HG03457 (cell line): ENCODE results near the gene CMPK2.

Experiments used
- ATAC-seq: cut with Tn5 transposase; IDR thresholded peaks from one replicate; pipeline ENCODE4 v1.9.1; 2021; ENCODE audit warnings: moderate number of reproducible peaks; ENCODE audit not compliant: unreplicated experiment

CMPK2 gene

DNA sequence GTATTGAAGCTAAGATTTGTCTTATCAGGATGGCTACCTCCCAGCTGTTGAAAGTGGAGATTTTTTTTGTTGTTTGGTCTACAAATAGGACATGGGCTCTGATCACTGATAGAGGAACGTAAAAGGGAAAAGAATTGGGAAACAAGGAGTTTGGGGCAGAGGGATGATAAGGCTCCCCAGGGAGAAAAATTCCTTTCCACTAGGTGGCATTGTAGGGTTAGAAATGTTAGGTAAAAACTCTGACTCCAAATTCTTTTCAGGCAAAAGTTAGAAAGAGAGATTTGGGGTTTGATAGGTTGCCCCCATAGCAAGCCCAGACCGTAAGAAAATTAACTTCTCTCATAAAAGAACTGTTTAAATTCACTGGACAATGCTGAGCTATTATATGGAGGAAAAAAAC is 19.8 kb downstream of the CMPK2 start:
- ATAC-seq, result no peak

DNA sequence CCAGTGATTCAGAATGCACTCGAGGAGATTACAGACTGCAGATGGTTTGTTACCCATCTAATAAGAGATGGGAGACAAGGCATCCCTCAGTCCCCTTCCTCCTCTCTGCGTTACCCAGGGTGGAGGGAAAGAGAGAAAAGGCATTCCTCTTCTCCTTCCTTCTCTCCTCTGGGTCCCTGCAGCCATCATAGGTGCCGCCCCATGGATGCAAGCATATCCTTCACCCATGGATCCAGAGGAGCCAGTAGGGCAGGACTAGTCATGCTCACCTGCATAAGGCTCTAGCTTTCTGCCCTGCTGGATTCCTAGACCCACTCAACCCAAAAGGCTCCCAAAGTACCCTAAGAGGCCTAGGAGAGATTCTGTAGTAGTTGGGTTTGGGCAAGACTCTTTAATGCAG is 20.4 kb downstream of the CMPK2 start:
- ATAC-seq, result no peak

DNA sequence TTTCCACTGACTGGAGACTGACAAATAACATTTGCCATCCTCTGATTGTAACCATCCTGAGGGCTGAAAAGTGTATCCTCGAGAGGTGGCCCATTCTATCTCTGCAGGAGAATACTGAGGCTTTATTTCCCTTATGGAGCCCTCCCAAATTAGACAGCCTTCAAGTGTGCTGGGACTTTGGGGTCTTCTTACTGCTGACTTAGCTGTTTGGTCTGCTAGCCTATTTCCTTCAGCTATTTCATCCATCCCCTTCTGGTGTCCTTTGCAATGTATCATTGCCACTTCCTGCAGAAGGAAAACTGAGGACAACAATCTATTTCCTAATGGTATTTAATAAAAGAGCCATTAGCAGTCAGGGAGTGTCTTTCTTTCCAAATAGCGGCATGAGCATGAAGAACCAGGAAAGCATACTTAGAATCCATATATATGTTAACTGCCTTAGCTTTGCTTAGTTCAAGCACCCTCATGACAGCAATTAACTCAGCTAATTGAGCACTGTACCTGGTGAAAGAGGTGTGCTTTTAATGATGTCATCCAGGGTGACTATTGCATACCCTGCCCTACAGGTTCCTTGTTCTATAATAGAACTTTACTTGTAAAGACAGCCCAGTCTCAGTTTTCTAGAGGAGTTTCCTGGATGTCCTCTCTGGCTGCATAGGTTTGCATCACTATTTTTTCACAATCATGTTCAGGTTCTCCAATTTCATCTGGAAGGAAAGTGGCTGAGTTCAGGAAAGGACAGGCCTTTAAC is 24.0 kb downstream of the CMPK2 start:
- no peak for ATAC-seq

DNA sequence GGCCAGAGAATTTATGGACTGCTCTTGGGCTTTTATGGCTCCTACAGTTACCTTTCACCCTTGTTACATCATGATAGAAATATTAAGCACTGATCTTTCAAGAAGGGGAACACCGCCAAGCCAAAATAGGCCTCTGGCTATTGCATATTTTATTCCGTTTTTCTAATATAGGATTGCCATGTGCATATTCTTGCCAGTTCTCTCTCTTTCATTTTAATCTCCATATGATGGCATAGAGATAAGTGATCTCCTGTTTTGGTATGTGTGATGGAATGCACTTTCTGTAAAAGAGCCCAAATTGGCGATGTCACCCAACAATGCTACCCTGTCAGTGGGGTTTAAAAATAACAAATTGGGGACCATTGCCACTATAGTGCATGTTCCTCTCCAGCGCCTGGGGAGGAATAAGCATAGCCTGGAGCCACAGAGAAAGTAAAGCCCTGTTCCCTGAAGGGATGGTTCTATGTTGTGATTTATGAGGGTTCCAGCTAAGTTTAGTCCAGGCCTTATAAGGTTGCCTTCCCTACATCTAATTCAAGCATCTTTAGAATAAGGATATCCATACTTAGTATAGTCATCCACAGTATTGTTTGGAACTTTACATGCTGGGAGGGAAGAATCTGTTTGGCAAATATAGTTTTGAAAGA is 26.9 kb downstream of the CMPK2 start:
- no peak for ATAC-seq

DNA sequence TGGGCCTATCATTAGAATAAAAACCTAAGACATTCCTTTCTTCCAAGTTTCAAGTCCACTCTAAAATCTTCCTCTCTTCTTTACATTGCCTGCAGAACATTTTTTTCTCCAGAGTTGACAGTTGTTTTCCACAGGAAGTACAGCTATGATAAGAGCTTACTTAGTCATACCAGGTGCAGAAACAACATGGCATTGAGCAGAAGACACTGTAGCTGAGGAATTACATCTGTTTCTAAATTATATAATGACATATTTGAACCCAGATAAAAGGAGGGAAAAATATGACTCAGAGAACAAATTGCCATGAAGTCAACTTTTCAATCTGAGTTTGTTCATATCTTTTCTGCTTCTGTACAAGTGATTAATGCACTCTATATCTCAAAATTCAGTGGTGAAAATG is 30.2 kb downstream of the CMPK2 start:
- no peak for ATAC-seq

DNA sequence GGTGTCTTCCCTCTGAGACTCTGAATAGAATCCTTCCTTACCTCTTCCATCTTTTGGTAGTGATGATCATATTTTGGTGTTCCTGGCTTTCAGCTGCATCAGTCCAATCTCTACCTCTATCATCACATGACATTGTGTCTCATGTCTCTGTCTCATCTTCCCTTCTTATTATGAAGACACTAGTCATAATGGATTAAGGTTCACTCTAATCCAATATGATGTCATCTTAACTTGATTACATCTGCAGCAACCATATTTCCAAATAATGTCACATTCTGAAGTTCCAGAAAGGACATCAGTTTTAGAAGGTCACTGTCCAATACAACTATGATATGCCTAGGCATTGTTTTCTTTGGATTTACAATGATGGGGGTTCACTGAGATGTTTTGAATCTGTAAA is 31.5 kb downstream of the CMPK2 start:
- no peak for ATAC-seq

DNA sequence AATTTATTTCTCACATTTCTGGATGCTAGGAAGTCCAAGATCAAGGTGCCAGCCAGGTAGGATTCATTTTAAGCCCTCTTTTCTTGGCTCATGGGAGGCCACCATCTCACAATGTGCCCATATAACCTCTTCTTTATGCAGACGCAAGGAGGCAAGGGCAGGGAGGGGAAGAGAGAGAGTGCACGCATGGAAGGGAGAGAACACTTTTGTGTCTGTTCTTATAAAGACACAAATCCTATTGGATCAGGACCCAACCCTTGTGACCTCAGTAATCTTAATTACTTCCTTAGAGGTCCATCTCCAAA is 32.5 kb downstream of the CMPK2 start:
- no peak for ATAC-seq

DNA sequence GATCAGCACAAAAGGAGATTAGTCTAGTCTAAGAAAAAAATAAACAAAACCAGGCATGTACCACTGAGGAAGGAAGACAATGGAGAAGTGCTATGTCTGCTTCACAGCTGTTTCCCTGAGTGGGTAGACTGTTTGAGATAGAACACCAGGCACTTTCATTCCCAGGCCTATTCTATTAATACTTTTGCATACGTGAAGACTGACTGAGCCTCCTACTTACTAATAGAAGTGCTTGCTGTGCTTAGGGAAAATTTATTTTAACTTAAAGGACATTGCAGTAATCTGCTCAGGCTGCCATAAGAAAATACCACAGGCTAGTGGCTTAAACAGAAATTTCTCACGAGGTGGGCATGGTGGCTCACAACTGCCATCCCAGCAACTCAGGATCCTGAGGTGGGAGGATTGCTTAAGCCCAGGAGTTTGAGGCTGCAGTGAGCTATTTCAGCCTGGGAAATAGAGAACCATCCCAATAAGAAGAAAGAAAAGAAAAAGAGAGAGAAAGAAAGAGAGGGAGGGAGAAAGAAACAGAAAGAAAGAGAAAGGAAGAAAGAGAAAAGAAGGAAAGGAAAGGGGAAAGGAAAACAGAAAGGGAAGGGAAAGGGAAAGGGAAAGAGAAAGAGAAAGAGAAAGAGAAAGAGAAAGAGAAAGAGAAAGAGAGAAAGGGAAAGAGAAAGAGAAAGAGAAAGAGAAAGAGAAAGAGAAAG is 33.0 kb downstream of the CMPK2 start:
- no peak for ATAC-seq

DNA sequence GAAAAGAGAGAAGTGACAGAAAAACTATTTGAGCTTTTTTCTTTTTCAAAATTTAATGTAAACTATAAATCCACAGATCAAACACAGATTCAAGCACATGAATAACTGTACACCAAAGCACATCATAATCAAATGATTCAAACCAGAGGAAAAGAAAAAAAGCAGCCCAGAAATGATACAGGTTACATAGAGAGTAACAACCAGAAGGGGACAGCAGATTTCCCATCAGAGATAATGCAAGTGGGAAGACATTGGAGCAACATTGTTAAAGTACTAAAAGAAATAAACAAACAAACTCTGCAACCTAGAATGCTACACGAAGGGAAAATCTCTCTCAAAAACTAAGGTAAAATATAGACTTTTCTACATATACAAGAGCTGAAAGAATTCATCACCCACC is 34.5 kb downstream of the CMPK2 start:
- no peak for ATAC-seq

DNA sequence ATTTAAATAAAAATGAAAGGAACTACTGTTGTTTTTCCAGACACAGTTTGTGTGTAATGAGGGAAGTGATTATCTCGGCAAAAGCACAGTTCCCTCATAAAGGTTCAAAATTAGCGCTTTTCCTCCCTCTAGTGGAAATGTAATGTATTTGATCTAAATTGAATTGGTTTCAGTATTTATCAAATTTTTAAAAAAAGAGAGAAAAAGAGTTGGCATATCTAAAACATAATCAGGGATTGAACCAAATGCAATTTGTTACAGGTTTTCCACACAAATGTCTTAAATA is 37.5 kb downstream of the CMPK2 start:
- no peak for ATAC-seq

DNA sequence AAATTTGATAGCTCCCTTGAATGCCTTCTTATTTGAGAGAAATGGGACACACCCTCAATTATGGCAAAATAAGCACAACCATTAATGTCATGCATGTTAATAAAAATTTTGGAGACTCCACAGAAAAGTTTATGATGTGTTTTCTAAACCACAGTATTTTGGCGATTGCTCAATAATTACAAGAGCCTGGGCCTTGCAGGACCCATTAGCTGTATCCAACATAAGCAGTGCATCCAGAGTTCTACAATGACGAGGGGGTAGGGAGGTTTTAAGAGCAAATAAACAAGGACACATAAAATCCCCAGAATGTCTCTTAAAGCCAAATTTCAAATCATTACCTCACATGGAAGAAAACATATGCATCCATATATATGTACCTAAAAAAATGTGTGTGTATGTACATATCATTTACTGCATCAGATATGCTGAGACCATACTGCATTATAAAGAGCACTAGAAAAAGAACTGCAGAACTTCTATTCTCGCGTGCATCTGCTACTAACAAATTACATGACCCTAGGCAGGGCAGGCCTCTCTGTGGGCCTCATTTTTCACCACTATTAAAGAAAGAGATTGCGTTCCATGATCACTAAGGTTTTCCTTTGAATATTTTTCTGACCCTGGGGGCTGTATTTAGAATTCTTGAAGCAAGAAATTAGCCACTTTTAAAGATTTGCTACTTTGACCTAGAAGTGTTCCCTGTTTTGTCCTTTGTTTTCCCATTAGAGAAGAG is 38.0 kb downstream of the CMPK2 start:
- ATAC-seq, result no peak

DNA sequence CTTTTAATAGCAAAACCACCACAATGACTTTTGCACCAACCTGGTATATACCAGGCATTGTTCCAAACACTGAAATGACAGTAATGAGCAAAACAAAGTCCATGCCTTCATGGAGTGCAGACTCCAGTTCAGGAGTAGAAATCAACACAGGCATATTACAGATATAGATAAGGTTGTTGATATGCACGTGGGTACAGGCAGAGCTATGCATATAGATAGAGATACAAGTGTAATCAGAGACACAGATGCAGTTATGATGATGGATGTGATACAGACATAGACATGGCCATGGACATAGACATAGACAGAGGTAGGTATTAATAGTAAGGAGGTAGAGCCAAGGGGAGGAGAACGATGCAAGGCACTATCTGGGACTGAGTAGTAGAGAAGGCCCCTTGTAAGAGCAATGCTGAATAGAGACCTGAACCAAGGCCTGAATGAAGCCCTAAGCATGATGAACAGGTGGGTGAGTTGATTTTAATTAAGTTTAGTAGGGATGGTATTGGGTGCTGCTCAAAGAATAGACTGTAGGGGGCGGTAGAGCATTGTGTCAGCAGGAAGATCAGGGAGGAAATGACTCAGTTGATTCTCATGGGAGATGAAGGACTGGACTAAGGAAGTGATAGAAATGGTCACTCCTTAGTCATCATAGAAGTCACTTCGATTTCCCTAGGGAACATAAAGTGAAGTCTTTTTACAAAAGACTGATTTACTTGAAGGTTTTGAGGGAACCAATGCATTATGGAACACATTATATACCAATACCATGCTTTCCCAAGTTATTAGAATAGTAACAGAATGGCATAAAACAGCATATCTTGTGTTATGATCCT is 39.4 kb downstream of the CMPK2 start:
- ATAC-seq, result peak; percentile 95

DNA sequence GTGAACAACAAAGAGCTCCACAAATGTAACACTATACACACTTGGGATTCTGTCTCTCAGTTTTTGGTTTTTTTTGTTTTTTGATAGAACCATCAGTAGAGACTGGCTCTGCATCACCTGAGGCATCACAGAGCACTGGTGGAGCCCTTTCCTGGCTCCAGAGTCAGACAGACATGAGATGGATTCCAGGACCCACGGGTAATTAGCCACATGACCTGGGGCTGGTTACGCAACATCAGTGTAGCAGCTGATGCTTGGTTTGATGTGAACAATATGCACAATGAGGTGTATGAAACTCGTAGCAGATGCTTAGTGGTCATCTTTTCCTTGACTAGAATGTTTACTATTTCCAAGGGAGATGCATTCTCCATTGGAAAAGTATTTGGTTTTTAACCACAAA is 40.7 kb downstream of the CMPK2 start:
- no peak for ATAC-seq

DNA sequence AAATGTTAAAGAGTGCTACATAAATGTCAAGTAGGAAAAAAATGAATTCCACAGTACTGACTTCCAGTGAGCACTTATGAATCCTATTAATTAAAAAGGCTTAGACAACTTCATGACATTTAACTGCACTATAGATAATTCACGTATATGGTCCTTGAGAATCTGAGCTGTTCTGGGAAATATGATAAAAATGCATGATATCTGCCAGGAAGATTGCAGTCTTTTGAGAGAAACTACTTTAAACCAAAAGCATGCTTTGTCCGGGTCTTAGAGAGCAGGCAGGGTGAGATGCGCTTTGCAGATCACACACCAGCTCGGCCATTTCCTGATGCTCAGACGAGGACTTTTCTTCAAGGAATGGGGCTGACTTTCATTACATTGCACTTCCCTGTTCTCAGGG is 42.6 kb downstream of the CMPK2 start:
- no peak for ATAC-seq

DNA sequence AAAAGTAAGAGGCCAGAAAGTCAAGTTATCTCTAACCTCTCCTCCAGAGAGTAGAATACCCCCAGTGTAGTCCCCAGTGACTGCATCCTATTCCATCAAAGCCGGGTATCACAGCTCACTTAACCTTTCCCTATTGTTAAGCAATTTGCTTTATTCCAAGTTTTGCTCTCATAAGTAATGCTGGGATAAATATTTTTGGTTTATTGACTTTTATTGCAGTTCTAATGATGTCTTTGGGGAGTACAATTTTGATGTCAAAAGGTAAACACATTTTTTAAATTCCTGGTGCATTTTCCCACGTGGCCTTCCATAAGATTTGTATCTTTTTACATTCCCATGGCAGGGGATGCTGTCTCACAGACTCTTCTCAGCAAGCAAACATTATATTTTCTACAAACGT is 43.3 kb downstream of the CMPK2 start:
- ATAC-seq, result no peak

DNA sequence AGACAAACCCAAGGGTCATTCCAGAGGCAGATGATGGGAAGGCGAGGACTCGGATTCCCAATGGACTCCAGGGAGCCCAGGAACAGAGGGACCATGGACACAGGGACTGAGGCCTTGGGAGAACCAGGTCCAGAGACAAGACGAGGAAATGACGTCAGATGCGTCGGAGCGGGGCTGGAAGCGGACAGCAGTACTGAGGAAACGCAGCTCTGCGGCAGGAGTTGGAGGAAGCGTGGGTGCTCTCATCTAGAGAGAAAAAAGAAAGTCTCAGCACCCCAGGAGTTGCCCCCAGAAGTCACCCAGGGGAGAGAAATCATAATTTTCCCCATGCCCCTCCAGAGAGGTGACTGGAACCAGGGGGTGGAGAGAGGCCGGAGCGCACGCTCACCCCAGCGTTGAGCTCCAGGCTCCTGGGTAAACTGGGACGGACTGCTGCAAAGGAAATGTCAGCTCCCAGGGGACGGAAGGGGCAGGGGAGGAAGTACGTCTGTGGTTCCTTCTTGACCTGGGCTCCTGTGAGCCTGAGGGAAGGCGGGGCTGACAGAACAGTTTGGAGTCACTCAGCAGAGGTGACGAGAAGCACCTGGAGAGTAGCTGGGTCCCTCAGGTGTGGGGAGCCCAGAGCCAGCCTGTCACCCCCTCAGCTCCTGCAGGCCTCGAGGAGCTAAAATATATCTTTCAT is 44.7 kb downstream of the CMPK2 start:
- no peak for ATAC-seq

DNA sequence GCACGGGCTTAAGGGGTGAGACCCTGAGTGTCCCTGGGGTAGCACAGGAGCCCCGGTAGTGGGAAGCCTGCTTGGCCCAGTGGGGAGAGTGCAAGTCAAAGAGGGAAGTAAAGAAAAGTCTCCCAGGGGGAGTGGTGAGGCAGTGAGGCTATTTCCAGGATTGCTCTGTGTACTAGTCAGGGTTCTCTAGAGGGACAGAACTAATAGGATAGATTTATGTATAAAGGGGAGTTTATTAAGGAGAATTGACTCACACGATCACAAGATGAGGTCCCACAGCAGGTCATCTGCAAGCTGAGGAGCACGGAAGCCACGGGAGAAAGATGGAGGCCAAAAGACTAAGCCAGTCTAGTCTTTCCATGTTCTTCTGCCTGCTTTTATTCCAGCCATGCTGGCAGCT is 45.5 kb downstream of the CMPK2 start:
- no peak for ATAC-seq

DNA sequence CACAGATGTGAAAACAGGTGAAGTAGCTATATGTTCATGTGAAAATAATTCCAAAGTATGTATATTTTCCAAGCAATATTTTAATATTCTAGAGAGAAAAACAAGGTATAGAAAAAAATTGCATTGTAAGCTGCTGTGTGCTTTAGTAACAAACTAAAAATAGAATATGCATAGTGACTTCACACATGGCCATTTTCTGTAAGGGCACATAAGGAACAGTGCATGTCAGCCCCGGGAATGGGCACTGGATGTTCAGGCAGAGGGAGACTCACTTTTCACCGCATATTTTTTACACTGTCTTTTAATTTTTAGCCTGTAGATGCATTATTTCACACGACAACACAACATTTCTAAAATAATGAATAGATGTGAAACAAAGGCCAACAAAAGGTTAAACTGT is 46.0 kb downstream of the CMPK2 start:
- ATAC-seq, result no peak

DNA sequence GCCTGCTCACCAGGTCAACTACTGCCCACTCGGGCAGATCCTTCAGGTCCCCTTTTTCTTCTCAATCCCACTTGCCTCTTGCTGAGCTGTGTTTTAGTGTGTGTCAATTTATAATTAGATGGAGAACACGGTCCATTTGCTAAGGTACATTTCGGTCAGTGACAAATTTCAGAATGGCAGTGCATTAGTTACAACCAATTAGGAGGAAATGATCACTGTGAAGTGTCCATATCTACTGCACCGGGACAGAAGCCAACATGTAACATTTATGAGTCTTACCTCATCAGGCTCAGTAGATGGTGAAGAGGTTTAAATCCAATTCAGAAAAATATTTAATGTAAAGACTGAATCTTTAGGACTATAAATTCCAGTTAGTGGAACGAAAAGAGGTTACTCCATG is 47.7 kb downstream of the CMPK2 start:
- no peak for ATAC-seq

DNA sequence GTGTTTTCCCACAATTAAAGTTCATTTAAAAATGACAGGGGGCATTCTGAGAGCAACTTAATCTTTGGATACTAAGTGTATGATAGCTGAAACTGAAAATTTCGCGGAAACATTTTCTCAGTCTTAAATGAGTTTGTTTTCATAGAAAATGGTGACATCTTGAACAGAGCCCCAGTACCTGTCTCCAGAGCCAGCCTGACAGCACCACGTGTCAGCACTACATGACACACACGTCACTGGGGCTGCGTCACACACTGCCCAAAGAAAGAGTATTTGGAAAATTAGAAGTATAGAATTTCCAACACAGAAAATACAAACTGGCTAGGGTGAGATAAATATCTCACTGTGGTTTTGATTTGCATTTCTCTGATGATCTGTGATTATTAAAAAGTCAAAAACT is 50.8 kb downstream of the CMPK2 start:
- no peak for ATAC-seq

DNA sequence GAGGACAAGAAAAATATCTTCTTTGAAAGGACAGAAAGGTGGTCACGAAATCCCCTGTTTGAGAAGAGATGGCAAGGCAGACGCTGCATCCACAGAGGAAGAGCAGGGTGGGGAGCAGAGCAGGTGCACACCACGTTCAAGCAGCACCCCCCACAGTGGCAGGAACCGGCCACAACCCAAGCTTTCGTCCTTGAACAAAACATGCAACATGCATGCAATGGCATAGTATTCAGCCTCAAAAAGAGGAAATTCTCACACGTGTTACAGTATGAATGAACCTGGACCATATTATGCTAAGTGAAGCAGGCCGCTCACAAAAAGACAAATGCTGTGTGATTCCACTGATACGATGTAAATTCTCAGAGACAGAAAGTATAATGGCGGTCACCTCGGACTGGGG is 51.4 kb downstream of the CMPK2 start:
- ATAC-seq, result no peak
